GM08714 (cell line): Measurements from ENCODE around the gene CDH23.

Source experiments
- H3K4me3 ChIP-seq: fragments of 200-500 bp; sonication (Bioruptor generic); 2 replicates; pipeline ENCODE4 v1.5.1; 2014; ENCODE audit warnings: mild to moderate bottlenecking, low read length, inconsistent platforms
- ZNF274 ChIP-seq: IDR thresholded peaks from 2 replicates; pipeline ENCODE4 v1.6.1; 2012; ENCODE audit warnings: mild to moderate bottlenecking, low read depth, low read length

Gene CDH23

DNA sequence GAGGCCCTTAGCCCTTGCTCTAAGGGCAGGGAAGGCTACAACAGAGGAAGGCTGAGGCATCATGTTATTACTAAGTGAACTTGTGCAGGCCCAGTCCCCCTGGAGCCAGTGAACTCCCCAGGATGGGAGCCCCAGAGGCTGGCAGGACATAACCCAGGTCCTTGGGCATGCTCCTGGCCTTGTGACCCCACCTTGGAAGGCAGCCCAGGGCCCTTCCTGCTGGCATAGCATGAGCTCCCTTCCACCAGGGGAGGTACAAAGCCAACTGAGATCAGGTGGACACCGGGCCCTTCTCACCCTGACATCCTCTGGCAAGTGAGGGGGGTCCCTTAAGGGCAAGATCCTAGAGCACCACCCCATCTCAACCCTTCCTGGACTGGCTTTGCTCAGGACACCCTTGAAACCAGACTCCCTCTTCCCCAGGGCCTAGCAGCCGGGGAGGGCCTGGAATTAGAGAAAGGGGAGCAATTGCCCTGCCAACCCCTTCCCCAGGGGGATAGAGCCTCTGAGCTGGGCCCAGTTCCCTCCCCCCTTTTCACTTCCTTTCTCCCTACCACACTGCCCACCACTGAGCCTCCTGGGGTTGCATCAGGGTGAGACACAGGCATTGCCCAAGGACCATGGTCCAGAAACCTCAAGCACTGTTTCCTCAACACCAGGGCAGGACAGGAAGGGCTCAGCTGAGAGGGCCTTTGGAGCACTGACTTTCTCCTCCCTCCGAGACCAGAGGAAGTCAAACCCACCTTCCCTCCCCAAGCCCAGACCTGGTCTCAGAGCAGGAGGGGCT lies 378.4 kb downstream of the CDH23 start:
- no peak overlapping the region for H3K4me3 ChIP-seq
- TF ChIP-seq ZNF274 = no peak

DNA sequence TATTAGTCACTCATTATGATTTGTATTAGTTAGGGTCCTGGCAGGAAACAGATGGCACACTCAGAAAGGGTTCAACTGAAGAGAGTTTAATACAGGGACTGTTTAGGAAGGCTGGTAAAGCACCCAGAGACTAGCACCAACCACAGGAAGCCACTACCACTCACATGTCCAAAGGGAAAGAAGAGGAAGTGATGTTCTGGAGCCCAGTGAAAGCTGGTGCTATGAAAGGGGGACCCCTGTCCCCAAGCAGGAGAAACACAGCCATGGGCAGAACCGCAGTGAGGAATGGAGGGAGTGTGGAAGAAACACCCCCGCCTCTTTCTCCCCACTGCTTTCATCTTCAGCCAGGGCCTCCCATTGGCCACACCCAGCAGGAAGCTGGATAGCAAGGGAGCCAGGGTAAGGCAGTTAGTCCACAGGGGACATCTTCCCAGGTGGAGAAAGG lies 379.8 kb downstream of the CDH23 start:
- no peak for TF ChIP-seq ZNF274
- H3K4me3 ChIP-seq = no peak overlapping the region

DNA sequence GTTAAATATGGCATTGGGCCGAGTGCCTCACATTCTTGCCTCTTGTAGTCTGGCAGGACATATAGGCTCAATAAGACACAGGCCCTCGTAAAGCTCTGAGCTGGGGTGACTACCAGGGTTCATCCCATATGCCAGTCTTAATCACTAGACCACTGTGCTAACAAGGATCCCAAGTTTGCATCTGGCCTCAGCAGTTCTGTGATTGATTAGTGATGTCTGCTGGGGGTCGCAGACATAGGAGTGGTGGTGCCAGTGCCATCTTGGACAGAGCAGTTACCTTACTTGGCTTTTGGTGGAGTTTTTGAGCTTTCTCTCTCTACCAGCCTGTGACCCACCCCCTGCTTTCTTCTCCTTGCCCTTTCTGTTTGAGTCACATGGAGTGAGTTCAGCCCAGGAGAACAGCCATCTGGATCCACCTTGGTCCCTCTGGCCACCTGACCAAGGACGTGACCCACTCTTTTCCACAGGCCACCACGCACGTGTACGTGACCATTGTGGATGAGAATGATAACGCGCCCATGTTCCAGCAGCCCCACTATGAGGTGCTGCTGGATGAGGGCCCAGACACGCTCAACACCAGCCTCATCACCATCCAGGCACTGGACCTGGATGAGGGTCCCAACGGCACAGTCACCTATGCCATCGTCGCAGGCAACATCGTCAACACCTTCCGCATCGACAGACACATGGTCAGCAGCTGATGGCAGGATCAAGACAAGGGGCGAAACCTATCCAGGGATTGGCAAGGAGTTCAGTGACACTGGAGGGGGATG lies 380.7 kb downstream of the CDH23 start:
- H3K4me3 ChIP-seq = no peak overlapping the region
- TF ChIP-seq ZNF274 = no peak

DNA sequence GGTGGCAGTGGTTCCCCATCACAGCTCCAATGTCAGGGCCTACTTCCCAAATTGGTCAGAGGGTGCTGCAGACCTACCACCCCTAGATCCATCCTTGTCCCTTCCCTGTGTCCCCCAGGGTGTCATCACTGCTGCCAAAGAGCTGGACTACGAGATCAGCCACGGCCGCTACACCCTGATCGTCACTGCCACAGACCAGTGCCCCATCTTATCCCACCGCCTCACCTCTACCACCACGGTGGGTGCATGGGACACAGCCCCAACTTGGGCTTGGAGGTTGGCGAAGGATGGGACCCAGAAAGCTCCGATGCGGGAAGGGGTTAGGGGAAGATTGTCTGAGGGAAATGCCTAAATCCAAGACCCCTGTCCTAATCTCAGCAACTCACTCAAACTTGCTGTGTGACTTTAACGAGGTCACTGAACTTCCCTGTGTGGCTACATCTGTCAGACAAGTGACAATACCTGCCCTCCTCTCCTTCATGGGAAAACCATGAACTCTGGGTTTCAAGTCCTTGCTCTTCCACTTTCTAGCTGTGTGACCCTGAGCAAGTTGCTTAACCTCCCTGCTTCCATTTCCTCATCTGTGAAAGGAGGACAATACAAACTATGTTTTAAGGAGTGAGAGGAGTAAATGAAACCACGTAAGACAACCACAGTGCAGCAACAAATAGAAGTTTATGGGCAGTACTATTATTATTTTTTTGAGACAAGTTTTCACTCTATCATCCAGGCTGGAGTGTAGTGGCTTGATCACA lies 381.5 kb downstream of the CDH23 start:
- TF ChIP-seq ZNF274 = no peak
- H3K4me3 ChIP-seq = no peak overlapping the region

DNA sequence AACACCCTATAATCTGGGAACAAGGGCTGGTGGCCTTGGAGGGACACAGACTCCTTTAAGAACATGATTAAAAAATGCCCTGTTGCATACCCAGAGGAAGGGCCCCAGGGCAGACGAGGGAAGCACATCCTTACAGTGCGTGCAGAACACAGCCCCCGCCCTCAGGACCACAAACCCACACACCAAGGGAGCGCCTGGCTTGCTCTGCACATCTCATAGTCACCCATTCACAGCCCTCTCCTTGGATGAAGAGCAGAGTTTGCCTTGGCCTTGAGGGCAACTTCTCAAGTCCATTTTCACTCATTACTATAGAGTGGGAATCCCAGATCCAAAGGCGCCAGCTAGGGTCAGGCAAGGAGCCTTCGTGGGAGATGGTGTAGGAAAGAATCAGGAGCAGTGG lies 382.9 kb downstream of the CDH23 start:
- TF ChIP-seq ZNF274 = no peak
- H3K4me3 ChIP-seq = no peak overlapping the region

DNA sequence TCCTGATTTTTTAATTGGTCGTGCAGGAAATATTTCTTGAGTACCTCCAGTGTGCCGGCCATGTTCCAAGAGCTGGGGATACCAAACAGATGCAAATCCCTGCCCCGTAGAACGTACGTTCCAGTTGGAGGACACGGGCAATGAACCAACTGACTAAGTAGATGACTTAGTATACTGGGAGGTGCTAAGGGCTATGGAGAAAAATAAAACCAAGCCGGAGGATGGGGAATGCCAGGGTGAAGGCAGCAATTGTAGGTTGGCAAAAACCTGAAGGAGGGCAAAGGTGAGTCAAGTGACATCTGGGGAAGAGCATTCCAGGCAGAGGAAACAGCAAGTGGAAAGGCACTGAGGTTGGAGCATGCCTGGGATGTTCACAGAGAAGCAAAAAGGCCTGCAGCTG lies 383.4 kb downstream of the CDH23 start:
- TF ChIP-seq ZNF274 = no peak
- H3K4me3 ChIP-seq = no peak overlapping the region

DNA sequence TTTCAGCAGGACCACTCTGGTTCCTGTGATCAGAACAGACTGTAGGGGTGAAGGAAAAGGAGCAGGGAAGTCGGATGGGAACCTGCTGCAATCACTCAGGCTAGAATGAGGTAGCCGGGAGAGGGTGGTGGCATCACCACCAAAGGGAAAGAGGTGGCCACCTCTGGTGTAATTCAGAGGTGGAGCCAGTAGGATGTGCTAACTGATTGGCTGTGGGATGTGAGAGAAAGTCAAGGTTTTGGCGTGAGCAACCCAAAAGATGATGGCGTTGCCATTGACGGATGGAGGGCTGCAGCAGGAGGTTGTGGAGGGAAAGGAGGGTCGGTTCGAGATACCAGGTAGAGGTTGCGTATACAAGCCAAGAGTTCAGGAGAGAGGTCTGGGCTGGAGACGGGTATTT lies 384.0 kb downstream of the CDH23 start:
- no peak for TF ChIP-seq ZNF274
- H3K4me3 ChIP-seq = no peak overlapping the region

DNA sequence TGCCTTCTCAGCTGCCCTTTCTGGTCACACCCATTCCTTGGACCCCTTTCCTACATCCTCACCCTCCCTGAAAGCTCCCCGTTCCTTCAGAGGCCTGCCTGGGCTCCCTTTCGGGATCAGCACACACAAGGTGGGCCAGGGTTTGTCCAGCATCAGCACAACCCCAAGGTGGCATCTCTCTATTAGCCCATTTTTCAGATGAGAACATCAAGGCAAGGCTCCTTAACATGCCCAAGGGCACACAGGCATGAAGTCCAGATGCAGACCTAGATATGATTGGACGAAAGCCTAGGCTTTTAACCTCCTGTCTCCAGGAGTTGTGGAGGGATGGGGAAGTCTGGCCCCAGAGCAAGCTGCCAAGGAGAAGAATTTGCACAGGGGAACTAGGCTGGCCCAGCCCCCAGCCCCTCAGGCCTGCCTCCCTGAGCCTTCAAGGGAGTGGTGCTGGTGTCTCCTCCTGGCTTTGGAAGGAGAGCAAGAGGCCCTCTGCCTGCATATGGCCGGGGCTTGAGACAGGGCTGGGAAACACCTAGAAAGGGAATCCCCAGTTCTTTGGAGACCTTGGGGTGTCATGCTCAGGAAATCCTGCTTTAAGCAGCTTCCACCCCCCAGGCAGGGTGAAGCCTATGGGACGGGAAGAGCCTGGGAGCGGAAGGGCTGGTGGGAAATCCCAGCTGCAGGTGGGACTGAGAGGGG lies 385.6 kb downstream of the CDH23 start:
- no peak overlapping the region for H3K4me3 ChIP-seq

DNA sequence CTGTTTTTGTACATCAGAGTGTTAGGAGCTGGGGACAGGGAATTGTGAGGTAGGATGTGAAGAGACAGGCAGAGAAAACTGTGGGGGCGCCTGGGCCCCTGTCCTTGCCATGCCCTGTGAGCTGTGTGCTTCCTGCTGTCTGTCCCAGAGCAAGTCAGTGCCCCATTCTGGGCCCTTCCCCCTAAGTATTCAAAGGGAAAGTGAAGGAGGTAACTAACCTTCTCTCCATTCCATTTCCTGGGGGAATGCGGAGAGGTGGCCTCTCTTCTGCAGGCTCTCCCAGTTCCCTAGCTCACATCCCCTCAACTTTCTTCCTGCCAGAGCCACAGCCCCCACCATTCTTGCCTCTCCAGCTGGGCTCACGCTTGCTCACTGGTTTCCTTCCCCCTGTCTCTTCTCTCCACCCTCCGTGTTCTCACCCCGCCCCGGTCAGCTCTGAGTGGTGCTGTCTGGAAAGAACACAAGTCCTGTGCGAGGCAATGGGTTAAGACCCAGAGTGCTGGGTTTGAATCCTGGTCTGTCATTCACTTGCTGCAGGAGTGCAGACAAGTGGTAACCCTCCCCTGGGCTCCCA lies 386.3 kb downstream of the CDH23 start:
- no peak overlapping the region for H3K4me3 ChIP-seq
- no peak for TF ChIP-seq ZNF274

More for the DNA sequence above, 385.6 kb downstream of the CDH23 start:
- TF ChIP-seq ZNF274 = no peak

DNA sequence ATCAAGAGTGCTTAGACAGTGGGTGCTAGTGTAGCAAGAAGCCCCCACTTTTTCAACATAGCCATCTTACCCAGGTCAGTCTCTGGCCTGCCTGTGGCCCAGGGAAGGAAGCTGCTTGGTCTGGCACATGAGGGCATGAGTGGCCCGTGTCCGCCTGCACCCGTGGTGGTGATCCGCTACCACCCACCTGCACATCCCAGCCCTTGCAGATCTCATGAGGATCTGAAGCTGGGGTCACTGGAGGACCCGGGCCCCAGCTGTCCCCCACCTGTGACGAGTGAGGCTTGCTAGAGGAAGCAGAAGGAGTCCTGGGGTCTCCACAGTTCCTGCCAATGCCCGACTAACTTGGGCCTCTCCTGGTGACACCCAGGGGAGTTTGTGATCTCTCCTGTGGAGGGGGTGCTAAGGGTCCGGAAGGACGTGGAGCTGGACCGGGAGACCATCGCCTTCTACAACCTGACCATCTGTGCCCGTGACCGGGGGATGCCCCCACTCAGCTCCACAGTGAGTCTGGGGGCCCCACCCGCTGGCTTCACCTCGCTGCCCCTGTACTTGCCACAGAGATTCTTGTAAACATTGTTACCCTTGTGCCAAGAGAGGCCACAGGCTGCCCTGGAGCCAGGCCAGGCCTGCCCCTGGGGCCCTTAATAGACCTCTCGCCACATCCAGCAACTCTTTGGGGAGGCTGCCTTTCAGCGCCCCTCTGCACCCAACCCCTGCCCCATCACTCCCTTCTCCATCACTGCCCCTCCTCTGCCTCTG lies 387.4 kb downstream of the CDH23 start:
- H3K4me3 ChIP-seq = no peak overlapping the region
- no peak for TF ChIP-seq ZNF274

DNA sequence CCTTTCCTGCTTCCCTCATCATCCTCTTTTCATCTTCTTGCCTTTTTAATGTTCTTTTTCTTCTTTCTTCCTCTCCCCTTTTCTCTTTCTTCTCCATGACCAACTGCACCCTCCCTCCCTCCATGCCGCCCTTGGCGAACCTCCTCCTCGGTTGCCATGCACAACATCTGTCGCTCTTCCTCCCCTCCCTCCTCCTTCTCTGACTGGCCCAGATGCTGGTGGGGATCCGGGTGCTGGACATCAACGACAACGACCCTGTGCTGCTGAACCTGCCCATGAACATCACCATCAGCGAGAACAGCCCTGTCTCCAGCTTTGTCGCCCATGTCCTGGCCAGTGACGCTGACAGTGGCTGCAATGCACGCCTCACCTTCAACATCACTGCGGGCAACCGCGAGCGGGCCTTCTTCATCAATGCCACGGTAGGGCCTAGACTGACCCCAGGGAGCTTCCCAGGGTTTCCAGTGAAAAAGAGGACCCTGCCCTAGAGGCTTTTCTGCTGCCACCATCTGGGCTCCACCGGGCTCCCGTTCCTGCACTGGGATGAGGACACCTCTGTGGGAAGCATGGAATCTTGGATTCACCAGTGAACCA lies 388.1 kb downstream of the CDH23 start:
- H3K4me3 ChIP-seq = no peak overlapping the region
- no peak for TF ChIP-seq ZNF274

DNA sequence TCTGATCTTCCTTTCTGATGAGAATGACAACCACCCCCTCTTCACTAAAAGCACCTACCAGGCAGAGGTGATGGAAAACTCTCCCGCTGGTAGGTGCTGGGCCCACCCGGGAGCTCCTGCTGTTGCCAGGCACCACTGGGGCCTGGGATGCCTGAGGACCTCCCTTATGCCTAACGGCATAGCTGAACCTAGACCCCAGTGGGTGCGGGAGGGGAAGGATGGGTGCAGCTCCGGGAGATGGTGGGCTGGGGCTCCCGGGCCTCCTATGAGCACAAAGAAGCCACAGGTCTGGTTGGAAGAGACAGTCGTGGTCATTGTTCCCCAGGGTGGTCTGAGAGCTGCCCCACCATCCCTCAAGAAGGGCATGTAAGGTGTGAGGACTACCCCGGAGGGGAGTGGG lies 392.2 kb downstream of the CDH23 start:
- H3K4me3 ChIP-seq = no peak overlapping the region
- TF ChIP-seq ZNF274 = no peak

DNA sequence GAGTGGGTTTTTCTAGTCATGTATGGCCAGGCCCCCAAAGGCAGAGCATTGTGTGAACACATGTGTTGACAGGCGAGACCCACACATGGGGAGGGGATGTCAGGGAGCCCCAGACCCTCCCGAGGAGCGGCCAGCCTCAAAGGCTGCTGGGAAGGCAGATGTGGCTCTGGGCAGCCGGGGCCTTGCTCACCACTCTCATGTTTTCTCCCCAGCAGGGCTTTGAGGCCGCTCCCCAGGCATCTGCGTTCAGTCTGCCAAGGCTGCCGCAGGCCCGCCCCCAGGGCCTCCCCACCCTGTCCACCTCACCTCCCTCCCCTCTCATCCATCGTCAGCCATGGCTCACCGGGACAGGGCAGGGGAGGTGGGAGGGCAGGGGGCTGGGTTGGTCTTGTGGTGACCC lies 393.2 kb downstream of the CDH23 start:
- no peak for TF ChIP-seq ZNF274
- H3K4me3 ChIP-seq = no peak overlapping the region
